Astrocyte (in vitro differentiated cells and primary cell): ENCODE results near the gene CD80. TPM values are rescaled to one million over a fixed set of nuclear protein-coding genes. Genes with fewer than 3 reads are reported as not detected.
"Not testable (repeated sequence)": the region's sequence is repeated elsewhere in the genome, so short reads cannot be mapped to it uniquely, and the experiment has no call there.

Experiments
- DNase-seq: peaks from one replicate; pipeline ENCODE4 v3.0.0-alpha.2; 2010; ENCODE audit warnings: low read depth
- FAIRE-seq: peaks from 2 replicates; lab custom pipeline; 2011; peaks lifted over from hg19 to GRCh38; lab: Jason Lieb, UNC
- H2AFZ ChIP-seq: 2 replicates; pipeline ENCODE4 v1.6.0; 2012; ENCODE audit warnings: low read depth, low read length, inconsistent platforms
- H3K27ac ChIP-seq: 2 replicates; pipeline ENCODE4 v1.5.1; 2011; ENCODE audit warnings: low read depth, low read length, inconsistent platforms
- H3K27me3 ChIP-seq: 2 replicates; pipeline ENCODE4 v1.6.0; 2011; ENCODE audit warnings: low read length, inconsistent platforms; ENCODE audit not compliant: insufficient read depth
- H3K36me3 ChIP-seq: 2 replicates; pipeline ENCODE4 v1.5.1; 2011; ENCODE audit warnings: low read length, inconsistent platforms; ENCODE audit not compliant: insufficient read depth
- H3K4me1 ChIP-seq: 2 replicates; pipeline ENCODE4 v1.5.1; 2011; ENCODE audit warnings: low read length, inconsistent platforms; ENCODE audit not compliant: insufficient read depth
- H3K4me2 ChIP-seq: 2 replicates; pipeline ENCODE4 v1.6.0; 2012; ENCODE audit warnings: low read length, inconsistent platforms
- H3K4me3 ChIP-seq: 2 replicates; pipeline ENCODE4 v1.5.1; 2011; ENCODE audit warnings: low read depth, mild to moderate bottlenecking, low read length, inconsistent platforms; ENCODE audit not compliant: insufficient read depth
- H3K79me2 ChIP-seq: 2 replicates; pipeline ENCODE4 v1.6.0; 2012; ENCODE audit warnings: mild to moderate bottlenecking, low read length, inconsistent platforms; ENCODE audit not compliant: insufficient read depth
- H3K9ac ChIP-seq: 2 replicates; pipeline ENCODE4 v1.6.0; 2012; ENCODE audit warnings: mild to moderate bottlenecking, low read length, inconsistent platforms
- H3K9me3 ChIP-seq: 2 replicates; pipeline ENCODE4 v1.5.1; 2012; ENCODE audit warnings: low read depth, mild to moderate bottlenecking, low read length, inconsistent platforms; ENCODE audit not compliant: insufficient read depth
- H4K20me1 ChIP-seq: 2 replicates; pipeline ENCODE4 v1.6.0; 2012; ENCODE audit warnings: low read length, inconsistent platforms; ENCODE audit not compliant: insufficient read depth
- H3K27ac Mint-ChIP-seq: one replicate; pipeline ENCODE4 v1.8.0; 2021; ENCODE audit warnings: mild to moderate bottlenecking, mixed read lengths; ENCODE audit not compliant: unreplicated experiment
- H3K27me3 Mint-ChIP-seq: one replicate; pipeline ENCODE4 v1.8.0; 2021; ENCODE audit warnings: low read depth, mixed read lengths; ENCODE audit not compliant: unreplicated experiment
- H3K36me3 Mint-ChIP-seq: one replicate; pipeline ENCODE4 v1.8.0; 2021; ENCODE audit warnings: low read depth, mixed read lengths; ENCODE audit not compliant: unreplicated experiment
- H3K4me1 Mint-ChIP-seq: one replicate; pipeline ENCODE4 v1.8.0; 2021; ENCODE audit warnings: low read depth, mixed read lengths; ENCODE audit not compliant: unreplicated experiment
- H3K4me3 Mint-ChIP-seq: one replicate; pipeline ENCODE4 v1.8.0; 2021; ENCODE audit warnings: mild to moderate bottlenecking, moderate library complexity, mixed read lengths; ENCODE audit not compliant: unreplicated experiment
- H3K9me3 Mint-ChIP-seq: one replicate; pipeline ENCODE4 v1.8.0; 2021; ENCODE audit warnings: mild to moderate bottlenecking, mixed read lengths; ENCODE audit not compliant: unreplicated experiment
- EZH2 ChIP-seq: IDR thresholded peaks from 2 replicates; pipeline ENCODE4 v1.6.1; 2012; ENCODE audit warnings: mild to moderate bottlenecking, low read length, inconsistent platforms; ENCODE audit not compliant: insufficient read depth
- total RNA-seq: library from RNA; stranded (reverse); gene quantifications from 2 replicates; pipeline ENCODE4 v1.2.1, GENCODE V29; 2021
- TF ChIP-seq, protein P1 (sequence below): IDR thresholded peaks from 2 replicates; pipeline ENCODE4 v1.5.1; 2011; ENCODE audit warnings: low read depth, mild to moderate bottlenecking, inconsistent platforms, low read length, moderate library complexity; ENCODE audit not compliant: insufficient read depth

Gene CD80
- total RNA-seq, 1 donor from 2014 or later: not detected

- DNase-seq (no peak), FAIRE-seq (no peak)
- Histone ChIP-seq H3K27me3 (peaks cover 6% of the 10 kb centered on the region), H3K4me3 (no peak overlapping the region), H3K79me2 (no peaks in the 10 kb centered on the region), H3K4me2 (no peak overlapping the region), H3K9me3 (no peaks in the 10 kb centered on the region), H3K4me1 (no peaks in the 10 kb centered on the region), H3K36me3 (no peaks in the 10 kb centered on the region), H4K20me1 (no peaks in the 10 kb centered on the region), H2AFZ (no peak overlapping the region), H3K27ac (no peak overlapping the region), H3K9ac (no peak overlapping the region)
- H3K27me3 Mint-ChIP-seq: peaks cover 28% of the 10 kb centered on the region
- no peaks in the 10 kb centered on the region for H3K36me3 Mint-ChIP-seq
- TF ChIP-seq, protein P1, sequence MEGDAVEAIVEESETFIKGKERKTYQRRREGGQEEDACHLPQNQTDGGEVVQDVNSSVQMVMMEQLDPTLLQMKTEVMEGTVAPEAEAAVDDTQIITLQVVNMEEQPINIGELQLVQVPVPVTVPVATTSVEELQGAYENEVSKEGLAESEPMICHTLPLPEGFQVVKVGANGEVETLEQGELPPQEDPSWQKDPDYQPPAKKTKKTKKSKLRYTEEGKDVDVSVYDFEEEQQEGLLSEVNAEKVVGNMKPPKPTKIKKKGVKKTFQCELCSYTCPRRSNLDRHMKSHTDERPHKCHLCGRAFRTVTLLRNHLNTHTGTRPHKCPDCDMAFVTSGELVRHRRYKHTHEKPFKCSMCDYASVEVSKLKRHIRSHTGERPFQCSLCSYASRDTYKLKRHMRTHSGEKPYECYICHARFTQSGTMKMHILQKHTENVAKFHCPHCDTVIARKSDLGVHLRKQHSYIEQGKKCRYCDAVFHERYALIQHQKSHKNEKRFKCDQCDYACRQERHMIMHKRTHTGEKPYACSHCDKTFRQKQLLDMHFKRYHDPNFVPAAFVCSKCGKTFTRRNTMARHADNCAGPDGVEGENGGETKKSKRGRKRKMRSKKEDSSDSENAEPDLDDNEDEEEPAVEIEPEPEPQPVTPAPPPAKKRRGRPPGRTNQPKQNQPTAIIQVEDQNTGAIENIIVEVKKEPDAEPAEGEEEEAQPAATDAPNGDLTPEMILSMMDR: no peak
- TF ChIP-seq EZH2: no peak
- no peak overlapping the region for H3K4me3 Mint-ChIP-seq
- H3K9me3 Mint-ChIP-seq: no peaks in the 10 kb centered on the region
- H3K4me1 Mint-ChIP-seq: no peaks in the 10 kb centered on the region
- no peak overlapping the region for H3K27ac Mint-ChIP-seq
Observed at GRCh38 chr3:119555309-119555735, 4.1 kb downstream of the CD80 start.

GRCh38 chr3:119553823-119554415 lies 5.5 kb downstream of the CD80 start:
- H3K36me3 ChIP-seq: no peaks in the 10 kb centered on the region
- no peak overlapping the region for H3K4me2 ChIP-seq
- H3K4me3 ChIP-seq: no peak overlapping the region
- no peak for FAIRE-seq
- no peak overlapping the region for H3K27ac Mint-ChIP-seq
- no peak overlapping the region for H3K4me3 Mint-ChIP-seq
- H3K27me3 ChIP-seq: peaks cover 6% of the 10 kb centered on the region
- DNase-seq: no peak
- no peaks in the 10 kb centered on the region for H3K4me1 ChIP-seq
- H3K79me2 ChIP-seq: no peaks in the 10 kb centered on the region
- H3K36me3 Mint-ChIP-seq: no peaks in the 10 kb centered on the region
- H4K20me1 ChIP-seq: no peaks in the 10 kb centered on the region
- H2AFZ ChIP-seq: no peak overlapping the region
- H3K27ac ChIP-seq: no peak overlapping the region
- H3K4me1 Mint-ChIP-seq: no peaks in the 10 kb centered on the region
- TF ChIP-seq EZH2: no peak
- TF ChIP-seq, protein P1: no peak
- H3K27me3 Mint-ChIP-seq: peaks cover 31% of the 10 kb centered on the region
- no peaks in the 10 kb centered on the region for H3K9me3 ChIP-seq
- peaks cover 4% of the 10 kb centered on the region for H3K9me3 Mint-ChIP-seq
- no peak overlapping the region for H3K9ac ChIP-seq

- H4K20me1 ChIP-seq: not testable (repeated sequence)
Observed at GRCh38 chr3:119552928-119553327, 6.5 kb downstream of the CD80 start.

More at GRCh38 chr3:119552928-119553327, 6.5 kb downstream of the CD80 start:
- not testable (repeated sequence) for H3K4me3 Mint-ChIP-seq, H3K4me1 Mint-ChIP-seq, H3K79me2 ChIP-seq, H3K27ac Mint-ChIP-seq, H3K4me3 ChIP-seq, H2AFZ ChIP-seq, H3K9ac ChIP-seq, H3K36me3 ChIP-seq, H3K36me3 Mint-ChIP-seq, DNase-seq, H3K27me3 ChIP-seq, H3K27ac ChIP-seq, H3K9me3 Mint-ChIP-seq, FAIRE-seq, H3K4me1 ChIP-seq, H3K4me2 ChIP-seq, H3K9me3 ChIP-seq
- H3K27me3 Mint-ChIP-seq: peaks cover 28% of the 10 kb centered on the region
